Metanephros (tissue), 2 donors: Measurements from ENCODE around the gene EPM2AIP1. TPM values are rescaled to one million over a fixed set of nuclear protein-coding genes. Genes with fewer than 3 reads are reported as not detected.

Experiments used
- small RNA-seq: library from RNA; depleted of rRNA; stranded (forward); fragments of <200 nt; gene quantifications from one replicate; pipeline ENCODE3, GENCODE V24; 2014; ENCODE audit warnings: low replicate concordance
- total RNA-seq: library from RNA; depleted of rRNA; stranded (reverse); fragments of >200 nt; gene quantifications from one replicate; pipeline ENCODE4 v1.2.3, GENCODE V29; 2014

EPM2AIP1 gene
- total RNA-seq, result 28.3 TPM

GRCh38 chr3:36992806-36993325 is at the start of gene EPM2AIP1:
EPM2AIP1 (minus strand) TSS chr3:36993131; CDS start chr3:36993077, 54 bp downstream.

GRCh38 chr3:36993326-36994283 is 674 bp upstream of the EPM2AIP1 start, which contains the start of gene MLH1:
MLH1 (plus strand) TSS chr3:36993518; CDS start chr3:36993548, 30 bp downstream.

DNA sequence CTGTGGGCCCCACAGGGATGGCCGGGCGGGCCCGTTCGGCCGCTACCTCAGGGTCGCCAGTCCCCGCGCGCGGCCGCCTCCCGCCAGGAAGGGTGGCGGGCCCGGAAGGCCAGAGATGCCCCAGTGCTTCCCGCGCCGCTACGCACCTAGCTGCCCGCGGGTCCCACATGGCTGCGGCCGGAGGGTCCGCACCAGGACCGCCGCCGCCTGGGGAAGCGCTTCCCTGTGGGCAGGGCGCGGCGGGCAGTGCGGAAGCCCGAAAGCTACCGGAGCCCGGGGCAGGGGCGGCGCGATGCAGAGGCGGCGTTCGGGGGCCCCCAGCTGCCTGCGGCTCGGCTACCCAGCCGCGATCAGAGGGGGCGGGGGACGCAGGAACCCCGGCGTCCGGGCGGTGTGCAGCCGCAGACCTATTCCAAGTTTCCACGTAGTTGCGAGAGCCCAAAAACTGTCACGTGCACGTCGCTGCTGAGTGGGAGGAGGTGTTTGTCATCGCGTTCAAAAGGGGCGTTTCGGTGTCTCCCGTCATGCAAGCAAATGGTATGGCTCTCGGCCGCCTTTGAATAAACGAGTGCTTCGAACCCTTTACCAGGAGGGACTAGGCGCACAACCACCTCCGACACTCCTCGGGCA is 48.2 kb downstream of the EPM2AIP1 start, which contains the start of gene TRANK1:
Gene TRANK1, minus strand, starts transcription at position 414 of the 630 bp plus-strand sequence. Its CDS starts 245 bp downstream, at position 169.

Small RNAs within 50 kb of the gene (small RNA-seq; reads per million reads assigned to genes)
- gene RNU6ATAC4P, result not detected

Other genes starting within 250 kb of the EPM2AIP1 start
- gene DCLK3, start 228.6 kb downstream of the EPM2AIP1 start, total RNA-seq, result 0.47 TPM
- gene TRANK1, start 48.1 kb downstream of the EPM2AIP1 start, total RNA-seq, result 13.1 TPM
- gene MLH1, start 387 bp upstream of the EPM2AIP1 start, total RNA-seq, result 60.2 TPM
- gene LRRFIP2, start 181.5 kb upstream of the EPM2AIP1 start, total RNA-seq, result 47.4 TPM